IPS-18c (cell line): ENCODE measurements around the gene SNAPC1.

Experiments used
- H3K4me3 ChIP-seq: 2 replicates; pipeline ENCODE4 v1.7.0; 2013; ENCODE audit warnings: low read depth, mild to moderate bottlenecking, low read length, moderate library complexity; ENCODE audit not compliant: insufficient read depth
- H3K9me3 ChIP-seq: one replicate; pipeline ENCODE4 v1.6.1; 2013; ENCODE audit warnings: mild to moderate bottlenecking, low read length, moderate library complexity; ENCODE audit not compliant: control insufficient read depth, insufficient read depth

SNAPC1 gene

GRCh38 chr14:61839507-61839906 lies 77.3 kb downstream of the SNAPC1 start:
- no peak overlapping the region for H3K4me3 ChIP-seq

GRCh38 chr14:61841145-61841544 lies 78.9 kb downstream of the SNAPC1 start:
- Histone ChIP-seq H3K9me3 (no peaks in the 10 kb centered on the region), H3K4me3 (no peak overlapping the region)

More at GRCh38 chr14:61839507-61839906, 77.3 kb downstream of the SNAPC1 start:
- H3K9me3 ChIP-seq, result no peaks in the 10 kb centered on the region
